HG03025 (cell line): Measurements from ENCODE around the gene ADCY3.

ENCODE experiments used
- ATAC-seq: cut with Tn5 transposase; IDR thresholded peaks from one replicate; pipeline ENCODE4 v1.9.1; 2021; ENCODE audit warnings: mild to moderate bottlenecking, moderate library complexity; ENCODE audit not compliant: unreplicated experiment, low FRiP score

The ADCY3 gene

GRCh38 chr2:24920098-24920808, at the start of gene ADCY3:
Gene ADCY3, minus strand, starts transcription at chr2:24920237. Its CDS starts 1,250 bp downstream, at chr2:24918987.
- ATAC-seq = peak; percentile 56

GRCh38 chr2:24969784-24970183, 49.7 kb upstream of the ADCY3 start:
- no peak for ATAC-seq

- ATAC-seq = no peak
Observed at GRCh38 chr2:24961903-24962302, 41.9 kb upstream of the ADCY3 start.

- ATAC-seq = no peak
Observed at GRCh38 chr2:24959761-24960160, 39.7 kb upstream of the ADCY3 start.

GRCh38 chr2:24958411-24958935, 38.4 kb upstream of the ADCY3 start:
- no peak for ATAC-seq

- no peak for ATAC-seq
Observed at GRCh38 chr2:24957976-24958375, 37.9 kb upstream of the ADCY3 start.

- no peak for ATAC-seq
Observed at GRCh38 chr2:24957221-24957620, 37.2 kb upstream of the ADCY3 start.

- no peak for ATAC-seq
Observed at GRCh38 chr2:24955921-24956320, 35.9 kb upstream of the ADCY3 start.

- ATAC-seq = no peak
Observed at GRCh38 chr2:24955232-24955631, 35.2 kb upstream of the ADCY3 start.

GRCh38 chr2:24950102-24950501, 30.1 kb upstream of the ADCY3 start:
- ATAC-seq = no peak

- ATAC-seq = no peak
Observed at GRCh38 chr2:24948506-24948905, 28.5 kb upstream of the ADCY3 start.

- no peak for ATAC-seq
Observed at GRCh38 chr2:24947561-24948157, 27.6 kb upstream of the ADCY3 start.

GRCh38 chr2:24945907-24946306, 25.9 kb upstream of the ADCY3 start:
- no peak for ATAC-seq

- ATAC-seq = no peak
Observed at GRCh38 chr2:24943427-24944053, 23.5 kb upstream of the ADCY3 start.

- ATAC-seq = no peak
Observed at GRCh38 chr2:24939353-24939752, 19.3 kb upstream of the ADCY3 start.

- no peak for ATAC-seq
Observed at GRCh38 chr2:24937236-24937635, 17.2 kb upstream of the ADCY3 start.

GRCh38 chr2:24935145-24935544, 15.1 kb upstream of the ADCY3 start:
- no peak for ATAC-seq

- no peak for ATAC-seq
Observed at GRCh38 chr2:24932715-24933114, 12.7 kb upstream of the ADCY3 start.

GRCh38 chr2:24930768-24931167, 10.7 kb upstream of the ADCY3 start:
- no peak for ATAC-seq

GRCh38 chr2:24929230-24929629, 9.2 kb upstream of the ADCY3 start:
- ATAC-seq = no peak

GRCh38 chr2:24928036-24928435, 8.0 kb upstream of the ADCY3 start:
- no peak for ATAC-seq
